Astrocyte of the cerebellum (primary cell): ENCODE results near the gene STK4.
"Not testable (repeated sequence)": the region's sequence is repeated elsewhere in the genome, so short reads cannot be mapped to it uniquely, and the experiment has no call there.

ENCODE experiments used
- DNase-seq: peaks from one replicate; pipeline ENCODE4 v3.0.0-alpha.2; 2011; ENCODE audit warnings: low read depth
- H3K4me3 ChIP-seq: 2 replicates; pipeline ENCODE4 v1.5.1; 2011; ENCODE audit warnings: mild to moderate bottlenecking, low read depth, low read length, moderate library complexity
- CTCF ChIP-seq: IDR thresholded peaks from 2 replicates; pipeline ENCODE4 v1.5.1; 2012; ENCODE audit warnings: low read length, low read depth, moderate library complexity, mild to moderate bottlenecking; ENCODE audit errors: missing control alignments
- in situ Hi-C: cut with HindIII; loops from 2 replicates; pipeline ENCODE4 v1.10.0; 2017; ENCODE audit warnings: low sequenced_read_pairs

The STK4 gene

GRCh38 chr20:45010399-45010828, 44.1 kb downstream of the STK4 start:
- DNase-seq: no peak
- no peak for TF ChIP-seq CTCF
- in situ Hi-C loops: loop anchor here (25.0 kb wide), 1 partner anchor 277 kb away; no protein-coding TSS in a partner anchor
- no peak overlapping the region for H3K4me3 ChIP-seq

- TF ChIP-seq CTCF: peak; percentile 80
- DNase-seq: peak; percentile 65
These were observed 44.8 kb downstream of the STK4 start for GRCh38 chr20:45011108-45011526.

GRCh38 chr20:45012682-45013302, 46.5 kb downstream of the STK4 start:
- TF ChIP-seq CTCF: no peak
- DNase-seq: no peak
- in situ Hi-C loops: loop anchor here (25.0 kb wide), 1 partner anchor 275 kb away; no protein-coding TSS in a partner anchor
- H3K4me3 ChIP-seq: no peak overlapping the region

More at GRCh38 chr20:45011108-45011526, 44.8 kb downstream of the STK4 start:
- in situ Hi-C loops: loop anchor here (25.0 kb wide), 1 partner anchor 276 kb away; no protein-coding TSS in a partner anchor
- no peak overlapping the region for H3K4me3 ChIP-seq

- DNase-seq, H3K4me3 ChIP-seq: not testable (repeated sequence)
- in situ Hi-C loops: loop anchor here (25.0 kb wide), 1 partner anchor 273 kb away; no protein-coding TSS in a partner anchor
These were observed 47.8 kb downstream of the STK4 start for GRCh38 chr20:45014131-45014530.

GRCh38 chr20:45014671-45015415, 48.5 kb downstream of the STK4 start:
- no peak for DNase-seq
- in situ Hi-C loops: loop anchor here (25.0 kb wide), 1 partner anchor 272 kb away; no protein-coding TSS in a partner anchor
- TF ChIP-seq CTCF: no peak
- H3K4me3 ChIP-seq: no peak overlapping the region

- no peak for DNase-seq
- no peak overlapping the region for H3K4me3 ChIP-seq
- in situ Hi-C loops: loop anchor here (25.0 kb wide), 1 partner anchor 271 kb away; no protein-coding TSS in a partner anchor
- TF ChIP-seq CTCF: no peak
These were observed 49.9 kb downstream of the STK4 start for GRCh38 chr20:45016089-45016671.

- no peak for DNase-seq
- in situ Hi-C loops: loop anchor here (25.0 kb wide), 1 partner anchor 270 kb away; no protein-coding TSS in a partner anchor
- H3K4me3 ChIP-seq: no peak overlapping the region
- no peak for TF ChIP-seq CTCF
These were observed 51.0 kb downstream of the STK4 start for GRCh38 chr20:45017281-45017680.
